ENCODE results near the gene MYO3B.

The MYO3B gene

DNA sequence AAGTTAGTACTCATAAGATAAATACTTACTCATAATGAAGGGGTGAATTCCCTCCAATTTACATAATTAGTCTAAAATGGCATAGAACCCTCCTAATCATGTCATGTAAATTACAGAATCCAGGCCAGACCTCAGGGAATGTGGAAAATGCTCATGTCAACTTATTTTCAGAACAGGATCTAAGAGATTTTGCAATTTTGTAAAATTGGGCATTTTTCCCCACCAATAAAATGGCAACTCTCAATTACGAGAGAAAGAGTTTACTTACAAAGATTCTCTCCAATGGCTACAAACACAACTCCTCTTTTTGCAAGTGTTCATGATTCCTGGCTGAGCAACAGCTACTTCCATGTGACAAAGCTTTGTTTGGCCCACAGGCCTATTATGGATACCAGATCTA lies 503.4 kb downstream of the MYO3B start:
- H3K4me3 ChIP-seq (ENCODE audit: low read depth, low read length): no peak overlapping the region
- no peaks in the 10 kb centered on the region for H3K27me3 ChIP-seq
- H3K9me3 ChIP-seq: no peaks in the 10 kb centered on the region
- no peak for TF ChIP-seq CTCF (IDR thresholded peaks at IDR 0.05; ENCODE audit: low read depth, low read length)
- H3K4me1 ChIP-seq: no peaks in the 10 kb centered on the region
- H3K36me3 ChIP-seq: no peaks in the 10 kb centered on the region
- DNase-seq: no peak

DNA sequence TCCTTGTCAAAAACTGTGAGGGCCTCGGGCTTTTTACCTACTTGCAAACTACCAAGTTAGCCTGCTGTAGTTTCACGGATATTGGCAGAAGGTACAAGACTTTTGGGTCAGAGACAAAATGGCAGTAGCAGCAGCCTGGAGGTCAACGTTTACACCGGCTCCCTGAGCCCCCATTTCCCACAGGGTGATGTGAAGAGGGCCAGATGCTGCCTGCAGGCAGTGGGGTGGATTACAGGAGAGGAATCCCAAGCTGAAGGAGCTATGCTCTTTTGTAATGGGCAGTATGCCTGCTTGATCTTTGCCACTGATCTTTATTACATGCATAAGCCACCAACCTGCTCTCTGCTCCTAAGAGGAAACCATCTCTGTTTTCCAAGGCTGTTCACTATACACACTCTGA lies 507.6 kb downstream of the MYO3B start:
- Histone ChIP-seq H3K36me3 (no peaks in the 10 kb centered on the region), H3K27me3 (no peaks in the 10 kb centered on the region), H3K4me1 (no peaks in the 10 kb centered on the region), H3K9me3 (no peaks in the 10 kb centered on the region), H3K4me3 (ENCODE audit: low read depth, low read length) (no peak overlapping the region)
- DNase-seq: no peak
- no peak for TF ChIP-seq CTCF (IDR thresholded peaks at IDR 0.05; ENCODE audit: low read depth, low read length)

GRCh38 chr2:170689481-170689880 lies 511.5 kb downstream of the MYO3B start:
- Histone ChIP-seq H3K27me3 (no peaks in the 10 kb centered on the region), H3K4me1 (no peaks in the 10 kb centered on the region), H3K36me3 (no peaks in the 10 kb centered on the region), H3K4me3 (ENCODE audit: low read depth, low read length) (no peak overlapping the region), H3K9me3 (no peaks in the 10 kb centered on the region)
- DNase-seq: no peak
- TF ChIP-seq CTCF (IDR thresholded peaks at IDR 0.05; ENCODE audit: low read depth, low read length): no peak

- Histone ChIP-seq H3K36me3 (no peaks in the 10 kb centered on the region), H3K27me3 (no peaks in the 10 kb centered on the region), H3K4me1 (no peaks in the 10 kb centered on the region), H3K4me3 (ENCODE audit: low read depth, low read length) (no peak overlapping the region), H3K9me3 (no peaks in the 10 kb centered on the region)
- TF ChIP-seq CTCF (IDR thresholded peaks at IDR 0.05; ENCODE audit: low read depth, low read length): no peak
- DNase-seq: no peak
Measured at GRCh38 chr2:170690640-170691039, 512.7 kb downstream of the MYO3B start.

GRCh38 chr2:170694316-170694715 lies 516.4 kb downstream of the MYO3B start:
- Histone ChIP-seq H3K9me3 (no peaks in the 10 kb centered on the region), H3K4me1 (no peaks in the 10 kb centered on the region), H3K36me3 (no peaks in the 10 kb centered on the region), H3K27me3 (no peaks in the 10 kb centered on the region), H3K4me3 (ENCODE audit: low read depth, low read length) (no peak overlapping the region)
- no peak for TF ChIP-seq CTCF (IDR thresholded peaks at IDR 0.05; ENCODE audit: low read depth, low read length)
- DNase-seq: no peak

- H3K27me3 ChIP-seq: no peaks in the 10 kb centered on the region
- no peak for TF ChIP-seq CTCF (IDR thresholded peaks at IDR 0.05; ENCODE audit: low read depth, low read length)
- H3K9me3 ChIP-seq: no peaks in the 10 kb centered on the region
- no peaks in the 10 kb centered on the region for H3K36me3 ChIP-seq
- DNase-seq: no peak
- H3K4me1 ChIP-seq: no peaks in the 10 kb centered on the region
- no peak overlapping the region for H3K4me3 ChIP-seq (ENCODE audit: low read depth, low read length)
Measured at GRCh38 chr2:170695521-170696410, 517.8 kb downstream of the MYO3B start.
